Measurements from ENCODE around the gene PDS5A.
"Not testable (repeated sequence)": the region's sequence is repeated elsewhere in the genome, so short reads cannot be mapped to it uniquely, and the experiment has no call there.

Gene PDS5A

DNA sequence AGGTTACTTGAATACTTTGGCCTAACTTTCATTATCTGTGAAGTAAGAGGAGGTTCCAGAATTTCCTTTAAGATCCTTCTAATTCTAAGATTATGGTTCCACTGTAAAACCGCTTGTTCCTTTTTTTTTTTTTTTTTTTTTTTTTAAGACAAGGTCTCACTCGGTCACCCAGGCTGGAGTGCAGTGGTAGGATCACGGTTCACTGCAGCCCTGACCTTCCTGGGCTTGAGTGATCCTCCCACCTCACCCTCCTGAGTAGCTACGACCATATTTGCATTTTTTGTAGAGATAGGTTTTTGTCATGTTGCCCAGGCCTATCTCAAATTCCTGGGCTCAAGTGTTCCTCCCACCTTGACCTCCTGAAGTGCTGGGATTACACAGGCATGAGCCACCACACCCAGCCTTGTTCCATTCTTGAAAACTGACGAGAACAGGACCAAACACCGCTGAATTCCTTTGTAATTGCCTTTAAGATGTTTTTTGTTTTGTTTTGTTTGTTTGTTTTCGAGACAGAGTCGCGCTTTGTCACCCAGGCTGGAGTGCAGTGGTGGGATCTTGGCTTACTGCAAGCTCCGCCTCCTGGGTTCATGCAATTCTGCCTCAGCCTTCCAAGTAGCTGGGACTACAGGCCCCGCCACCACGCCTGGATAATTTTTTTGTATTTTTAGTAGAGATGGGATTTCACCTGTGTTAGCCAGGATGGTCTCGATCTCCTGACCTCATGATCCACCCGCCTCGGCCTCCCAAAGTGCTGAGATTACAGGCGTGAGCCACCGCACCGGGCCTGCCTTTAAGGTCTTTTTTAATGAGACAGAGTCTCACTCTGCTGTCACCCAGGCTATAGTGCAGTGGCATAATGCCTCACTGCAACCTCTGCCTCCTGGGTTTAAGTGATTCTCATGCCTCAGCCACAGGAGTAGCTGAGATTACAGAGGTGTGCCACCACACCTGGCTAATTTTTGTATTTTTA, 6.8 kb downstream of the PDS5A start:
- DNase-seq (ENCODE audit: low spot score): no peak

DNA sequence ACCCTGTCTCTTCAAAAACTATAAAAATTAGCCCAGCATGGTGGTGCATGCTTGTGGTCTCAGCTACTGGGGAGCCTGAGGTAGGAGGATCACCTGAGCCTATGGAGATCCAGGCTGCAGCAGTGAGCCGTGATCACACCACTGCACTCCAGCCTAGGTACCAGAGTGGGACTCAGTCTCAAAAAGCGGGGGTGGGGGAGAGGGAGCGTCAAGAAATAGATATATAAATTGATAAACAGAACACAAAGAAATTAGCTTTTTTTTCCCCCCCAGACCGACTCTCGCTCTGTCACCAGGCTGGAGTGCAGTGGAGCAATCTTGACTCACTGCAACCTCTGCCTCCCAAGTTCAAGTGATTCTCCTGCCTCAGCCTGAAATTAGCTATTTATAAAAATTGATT, 14.1 kb downstream of the PDS5A start:
- DNase-seq (ENCODE audit: low spot score): no peak

DNA sequence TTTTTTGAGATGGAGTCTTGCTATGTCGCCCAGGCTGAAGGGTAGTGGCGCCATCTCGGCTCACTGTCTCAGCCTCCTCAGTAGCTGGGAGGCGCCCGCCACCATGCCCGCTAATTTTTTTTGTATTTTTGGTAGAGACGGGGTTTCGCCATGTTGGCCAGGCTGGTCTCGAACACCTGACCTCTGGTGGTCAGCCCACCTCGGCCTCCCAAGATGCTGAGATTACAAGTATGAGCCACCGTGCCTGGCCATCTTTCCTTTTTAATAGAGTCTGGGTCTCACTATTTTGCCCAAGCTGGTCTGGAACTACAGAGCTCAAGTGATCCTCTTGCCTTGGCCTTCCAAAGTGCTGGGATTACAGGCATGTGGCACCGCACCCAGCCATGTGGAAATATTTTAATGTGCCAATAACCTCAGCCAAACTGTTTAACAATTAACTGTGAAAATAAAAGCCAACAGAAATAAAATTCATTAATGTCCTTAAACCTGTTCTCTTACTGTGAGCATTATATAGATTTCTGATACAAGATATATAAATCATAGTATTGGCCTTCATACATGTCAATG, 16.3 kb downstream of the PDS5A start:
- no peak for DNase-seq (ENCODE audit: low spot score)

DNA sequence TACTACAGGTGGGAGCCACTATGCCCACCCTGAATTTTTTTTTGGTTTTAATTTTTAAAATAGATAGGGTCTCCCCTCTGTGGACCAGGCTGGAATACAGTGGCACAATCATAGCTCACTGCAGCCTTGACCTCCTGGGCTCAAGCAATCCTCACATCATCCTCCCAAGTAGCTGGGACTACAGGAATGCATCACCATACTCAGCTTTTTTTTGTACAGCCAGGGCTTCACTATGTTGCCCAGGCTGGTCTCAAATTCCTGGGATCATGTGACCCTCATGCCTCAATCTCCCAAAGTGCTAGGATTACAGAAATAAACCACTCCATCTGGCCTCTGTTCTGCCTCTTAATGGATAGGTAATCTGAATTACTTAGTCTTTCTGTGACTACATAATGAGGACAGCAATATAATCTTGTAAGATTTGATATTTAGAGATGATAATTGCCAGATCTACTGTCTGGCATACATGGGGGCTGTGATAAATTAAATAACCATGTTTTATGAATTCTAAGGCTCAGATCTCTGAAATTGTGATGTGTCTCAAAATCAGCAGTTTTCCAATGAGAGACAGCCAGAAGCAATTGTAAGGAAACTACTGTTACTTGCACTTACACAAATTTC, 26.7 kb downstream of the PDS5A start:
- no peak for DNase-seq (ENCODE audit: low spot score)

DNA sequence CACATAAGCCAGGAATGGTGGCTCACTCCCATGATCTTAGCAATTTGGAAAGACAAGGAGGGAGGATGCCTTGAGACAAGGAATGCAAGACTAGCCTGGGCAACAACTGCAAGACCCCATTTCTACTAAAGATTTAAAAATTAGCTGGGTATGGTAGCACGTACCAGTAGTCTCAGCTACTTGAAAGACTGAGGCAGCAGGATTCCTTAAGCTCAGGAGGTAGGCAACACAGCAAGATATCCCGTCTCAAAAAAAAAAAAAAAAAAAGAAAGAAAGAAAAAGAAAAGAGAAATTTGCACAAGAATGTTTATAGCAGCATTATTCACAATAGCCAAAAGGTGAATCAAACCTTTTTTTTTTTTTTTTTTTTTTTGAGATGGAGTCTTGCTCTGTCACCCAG, 29.7 kb downstream of the PDS5A start:
- DNase-seq (ENCODE audit: low spot score): no peak

DNA sequence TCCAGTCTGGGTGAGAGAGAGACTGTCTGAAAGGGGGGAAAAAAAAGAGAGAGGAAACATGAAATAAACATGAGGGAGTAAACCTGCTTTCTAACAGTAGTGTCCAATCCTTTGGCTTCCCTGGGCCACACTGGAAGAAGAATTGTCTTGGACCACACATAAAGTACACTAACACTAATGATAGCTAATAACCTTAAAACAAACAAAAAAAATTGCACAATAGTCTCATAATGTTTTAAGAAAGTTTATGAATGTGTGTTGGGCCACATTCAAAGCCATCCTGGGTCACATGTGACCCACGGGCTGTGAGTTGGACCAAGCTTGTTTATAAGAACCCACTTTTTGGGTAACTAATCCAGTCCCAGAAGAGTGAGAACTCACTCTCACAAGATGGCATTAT, 30.3 kb downstream of the PDS5A start:
- DNase-seq (ENCODE audit: low spot score): no peak

DNA sequence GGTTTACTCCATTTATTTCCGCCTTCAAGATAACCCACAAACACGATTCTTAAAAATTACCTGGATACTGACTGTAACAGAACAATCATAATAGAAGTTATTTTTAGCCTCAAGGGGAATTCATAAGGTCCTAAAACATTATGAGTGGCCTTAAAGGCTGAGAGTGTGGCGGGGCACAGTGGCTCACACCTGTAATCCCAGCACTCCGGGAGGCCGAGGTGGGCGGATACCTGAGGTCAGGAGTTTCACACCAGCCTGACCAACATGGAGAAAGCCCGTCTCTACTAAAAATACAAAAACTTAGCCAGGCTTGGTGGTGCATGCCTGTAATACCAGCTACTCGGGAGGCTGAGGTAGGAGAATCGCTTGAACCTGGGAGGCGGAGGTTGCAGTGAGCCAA, 33.5 kb downstream of the PDS5A start:
- DNase-seq (ENCODE audit: low spot score): not testable (repeated sequence)

DNA sequence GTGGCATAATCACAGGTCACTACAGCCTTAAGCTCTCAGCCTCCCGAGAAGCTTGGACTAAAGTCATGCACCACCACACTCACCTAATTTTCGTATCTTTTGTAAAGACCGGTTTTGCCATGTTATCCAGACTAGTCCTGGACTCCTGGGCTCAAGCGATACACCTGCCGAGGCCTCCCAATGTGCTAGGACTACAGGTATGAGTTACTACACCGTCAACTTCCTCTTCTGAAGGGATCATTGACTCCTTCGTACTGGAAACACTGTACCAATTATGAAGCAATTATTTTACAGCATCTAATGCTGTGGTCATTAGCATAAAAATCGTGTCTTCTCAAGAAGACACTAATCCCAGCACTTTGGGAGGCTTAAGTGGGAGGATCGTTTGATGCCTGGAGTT, 35.2 kb downstream of the PDS5A start:
- DNase-seq (ENCODE audit: low spot score): no peak

DNA sequence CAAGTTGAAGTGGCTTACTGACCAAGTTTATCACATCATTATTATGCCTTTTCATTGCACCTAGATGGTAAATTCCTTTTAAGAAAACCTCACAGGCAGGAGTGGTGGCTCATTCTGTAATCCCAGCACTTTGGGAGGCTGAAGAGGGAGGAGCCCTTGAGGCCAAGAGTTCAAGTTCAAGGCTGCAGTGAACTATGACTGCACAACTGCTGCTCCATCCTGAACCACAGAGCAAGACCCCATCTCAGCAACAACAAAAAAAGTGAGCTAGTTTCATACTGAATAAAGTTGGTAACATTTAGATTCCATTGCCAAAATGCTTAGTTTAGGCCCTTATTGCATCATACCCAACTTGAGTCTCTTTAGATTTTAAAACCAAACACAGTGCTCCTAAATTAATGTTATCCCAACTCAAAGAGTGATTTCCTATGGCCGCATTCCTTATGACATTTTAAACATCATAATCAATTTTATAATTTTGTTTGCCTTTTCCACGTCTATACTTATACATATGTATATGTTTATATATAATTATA, 36.0 kb downstream of the PDS5A start:
- DNase-seq (ENCODE audit: low spot score): no peak

DNA sequence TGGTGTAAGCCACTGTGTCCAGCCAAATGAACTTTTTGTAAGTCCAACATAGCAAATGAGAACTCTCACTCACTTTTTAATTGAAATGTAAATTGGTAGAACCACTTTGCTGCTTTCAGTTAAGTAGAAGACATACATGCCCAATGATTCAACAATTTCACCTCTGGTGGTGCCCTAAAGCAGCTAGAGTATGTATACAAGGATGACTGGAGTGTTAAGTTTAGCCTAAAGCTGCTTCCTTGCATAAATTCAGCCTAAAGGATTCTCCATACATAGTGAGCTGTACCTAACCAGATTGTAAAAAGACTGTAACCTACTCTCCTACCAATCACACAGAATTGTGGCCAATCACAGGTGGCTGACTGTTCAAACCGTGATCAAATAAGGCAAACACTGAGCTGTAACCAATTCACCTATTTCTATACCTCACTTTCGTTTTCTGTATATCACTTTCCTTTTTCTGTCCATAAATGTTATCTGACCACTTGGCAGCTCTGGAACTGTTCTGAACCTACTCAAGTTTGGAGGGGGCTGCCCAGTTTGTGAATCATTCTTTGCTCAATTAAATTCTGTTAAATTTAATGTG, 39.9 kb downstream of the PDS5A start:
- DNase-seq (ENCODE audit: low spot score): no peak

DNA sequence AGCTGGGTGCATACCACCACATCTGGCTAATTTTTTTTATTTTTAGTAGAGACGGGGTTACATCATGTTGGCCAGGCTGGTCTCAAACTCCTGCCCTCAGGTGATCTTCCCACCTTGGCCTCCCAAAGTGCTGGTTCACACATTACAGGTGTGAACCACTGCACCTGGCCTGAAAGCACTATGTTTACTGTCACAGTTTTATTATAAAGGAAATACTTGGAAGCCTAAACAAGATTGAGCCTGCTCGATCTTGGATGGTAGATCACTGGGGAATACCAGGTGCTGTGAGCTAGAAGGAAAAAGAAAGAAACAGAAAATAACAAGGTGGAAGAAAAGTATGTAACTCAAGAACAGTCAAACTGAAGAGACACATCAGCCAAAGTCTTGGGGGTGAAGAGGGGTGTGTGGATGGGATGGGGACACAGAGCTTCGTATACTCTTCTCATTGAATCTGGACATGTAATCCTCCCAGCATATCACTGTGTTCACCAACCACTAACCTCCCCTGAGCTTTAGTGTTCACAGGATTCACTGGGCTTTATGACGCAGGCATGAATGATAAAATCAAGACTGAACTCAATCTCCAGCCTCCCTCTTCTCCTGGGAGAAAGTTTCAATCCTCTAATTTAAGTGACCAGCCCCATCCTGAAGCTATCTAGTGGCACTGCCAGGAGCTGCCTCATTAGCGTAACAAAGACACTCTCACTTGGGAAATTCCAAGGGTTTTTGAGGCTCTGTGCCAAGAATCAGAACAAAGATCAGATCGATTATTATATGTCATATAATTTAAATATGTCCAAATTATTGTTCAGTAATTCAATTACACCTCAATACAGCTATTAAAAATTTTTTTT, 40.9 kb downstream of the PDS5A start:
- DNase-seq (ENCODE audit: low spot score): no peak

DNA sequence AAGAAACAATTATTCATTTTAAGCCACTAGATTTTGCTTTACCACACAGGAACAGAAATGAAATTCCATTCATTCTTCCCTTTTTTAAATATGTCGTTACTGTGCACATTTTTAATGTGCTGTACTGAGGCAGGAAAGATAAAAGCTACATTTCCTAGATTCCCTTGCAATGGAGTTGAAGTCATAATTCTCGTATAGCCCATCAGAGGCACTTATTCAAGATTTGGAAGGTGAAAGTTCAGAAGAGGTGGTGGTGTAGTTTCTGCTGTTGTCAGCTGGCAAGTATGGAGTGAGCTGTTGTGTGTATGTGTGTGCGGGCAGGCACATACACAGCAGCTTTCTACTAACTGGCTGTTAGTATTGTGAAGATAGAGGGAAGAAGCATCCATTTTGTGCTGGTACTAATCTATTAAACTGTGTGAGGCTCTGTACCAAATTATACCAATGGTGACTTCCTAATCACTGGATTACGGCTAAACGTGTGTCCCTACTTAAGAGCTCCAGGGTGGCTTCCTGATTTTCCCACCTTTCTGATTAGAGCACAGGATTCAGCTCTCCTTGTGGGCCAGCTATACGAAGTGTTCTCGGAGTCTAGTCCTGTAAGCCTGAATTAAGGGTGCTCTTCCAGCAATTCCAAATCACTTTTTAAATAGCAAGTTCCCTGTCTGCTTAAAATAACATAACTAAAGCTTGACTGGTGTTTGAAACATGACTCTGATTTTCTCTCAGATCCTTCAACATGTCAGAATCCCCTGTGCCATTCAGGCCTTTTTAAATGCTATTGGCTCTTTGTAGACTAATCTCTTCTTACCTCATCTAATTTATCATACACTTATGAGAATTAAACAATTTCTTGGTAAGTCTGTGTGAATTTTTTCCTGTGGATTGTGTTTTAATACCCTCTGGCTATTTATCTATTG, 43.8 kb downstream of the PDS5A start:
- no peak for DNase-seq (ENCODE audit: low spot score)

DNA sequence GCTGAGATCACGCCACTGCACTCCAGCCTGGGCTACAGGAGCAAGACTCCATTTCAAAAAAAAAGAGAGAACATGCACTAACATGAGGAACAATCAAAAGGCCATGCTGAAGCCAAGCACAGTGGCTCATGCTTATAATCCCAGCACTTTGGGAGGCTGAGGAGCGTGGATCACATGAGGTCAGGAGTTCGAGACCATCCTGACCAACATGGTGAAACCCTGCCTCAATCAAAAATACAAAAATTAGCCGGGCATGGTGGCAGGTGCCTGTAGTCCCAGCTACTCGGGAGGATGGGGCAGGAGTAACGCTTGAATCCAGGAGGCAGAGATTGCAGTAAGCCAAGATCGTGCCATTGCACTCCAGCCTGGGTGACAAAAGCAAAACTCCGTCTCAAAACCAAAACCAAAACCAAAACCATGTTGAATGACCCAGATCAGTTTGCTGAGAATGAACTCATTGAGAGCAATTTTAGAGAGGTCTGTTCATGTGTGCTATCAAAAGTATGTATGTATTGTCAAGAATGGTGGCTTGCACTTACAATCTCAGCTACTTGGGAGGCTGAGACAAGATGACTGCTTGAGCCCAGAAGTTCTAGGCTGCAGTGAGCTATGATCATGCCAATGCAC, 44.8 kb downstream of the PDS5A start:
- DNase-seq (ENCODE audit: low spot score): peak; percentile 60

DNA sequence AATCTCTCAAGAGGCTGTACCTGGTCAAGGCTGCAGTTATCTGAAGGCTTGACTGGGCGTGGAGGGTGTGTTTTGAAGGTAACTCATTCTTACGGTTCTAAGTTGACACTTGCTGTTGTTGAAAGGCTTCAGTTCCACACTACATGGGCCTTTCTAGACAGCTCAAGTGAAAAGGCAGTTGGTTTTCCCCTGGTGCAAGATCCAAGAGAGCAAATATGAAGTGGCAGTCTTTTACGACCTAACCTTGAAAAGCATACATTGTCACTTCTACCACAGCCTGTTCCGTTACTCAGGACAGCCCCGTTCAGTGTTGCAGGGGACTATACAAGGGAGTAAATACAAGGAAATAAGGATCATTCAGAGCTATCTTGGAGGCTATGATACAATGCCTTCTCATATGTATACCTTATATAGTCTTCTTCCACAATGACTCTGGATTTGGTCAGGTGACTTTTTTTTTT, 46.2 kb downstream of the PDS5A start:
- peak; percentile 17 for DNase-seq (ENCODE audit: low spot score)

DNA sequence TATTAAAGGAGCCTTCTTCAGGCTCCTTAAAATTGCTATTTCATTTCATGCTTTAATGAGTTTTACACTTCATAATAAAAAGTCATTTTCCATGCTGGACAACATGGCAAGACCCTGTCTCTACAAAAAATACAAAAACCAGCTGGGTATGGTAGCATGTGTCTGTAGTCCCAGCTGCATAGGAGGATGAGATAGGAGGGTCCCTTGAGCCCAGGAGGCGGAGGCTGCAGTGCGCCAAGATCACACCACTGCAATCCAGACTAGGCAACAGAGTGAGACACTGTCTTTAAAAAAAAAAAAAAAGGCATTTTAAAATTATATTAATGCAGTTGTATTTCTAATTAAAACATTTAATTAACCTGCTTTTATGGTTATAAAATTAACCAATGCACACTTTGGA, 49.2 kb downstream of the PDS5A start:
- no peak for DNase-seq (ENCODE audit: low spot score)

DNA sequence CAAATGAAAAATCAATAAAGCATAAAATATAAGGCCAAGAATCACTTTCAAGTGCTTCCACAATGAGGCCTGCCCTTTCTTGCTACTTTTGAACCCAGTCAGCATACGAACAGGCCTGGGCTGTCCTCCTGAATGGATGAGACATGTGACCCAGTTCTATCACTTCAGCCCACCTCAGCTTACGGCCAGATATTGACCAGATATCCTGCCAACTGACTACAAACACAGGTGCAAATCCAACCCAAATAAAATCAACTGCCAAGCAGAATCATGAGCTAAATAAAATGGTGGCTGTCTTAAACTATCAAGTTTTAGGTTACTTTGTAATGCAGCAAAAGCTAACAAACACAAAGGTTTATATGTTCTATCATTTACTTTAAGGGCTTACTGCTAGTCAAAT, 53.7 kb downstream of the PDS5A start:
- DNase-seq (ENCODE audit: low spot score): no peak

DNA sequence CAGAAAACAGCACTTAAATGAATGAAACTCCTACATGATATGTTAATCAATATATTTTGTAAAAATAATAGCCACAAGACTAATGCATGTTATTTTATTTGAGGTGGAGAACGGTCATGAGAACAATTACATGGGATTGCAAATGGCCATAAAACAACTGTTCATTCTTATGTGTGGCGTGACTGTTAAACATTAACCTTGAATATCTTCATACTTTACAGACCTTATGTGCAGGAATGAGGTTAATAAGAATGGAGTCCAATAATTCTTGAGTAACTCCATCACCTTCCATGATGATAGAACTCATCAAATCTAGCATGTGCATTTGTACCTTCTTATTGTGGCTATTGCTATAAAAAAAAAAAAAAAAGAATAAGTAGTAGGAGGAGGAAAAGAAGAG, 55.3 kb downstream of the PDS5A start:
- no peak for DNase-seq (ENCODE audit: low spot score)

DNA sequence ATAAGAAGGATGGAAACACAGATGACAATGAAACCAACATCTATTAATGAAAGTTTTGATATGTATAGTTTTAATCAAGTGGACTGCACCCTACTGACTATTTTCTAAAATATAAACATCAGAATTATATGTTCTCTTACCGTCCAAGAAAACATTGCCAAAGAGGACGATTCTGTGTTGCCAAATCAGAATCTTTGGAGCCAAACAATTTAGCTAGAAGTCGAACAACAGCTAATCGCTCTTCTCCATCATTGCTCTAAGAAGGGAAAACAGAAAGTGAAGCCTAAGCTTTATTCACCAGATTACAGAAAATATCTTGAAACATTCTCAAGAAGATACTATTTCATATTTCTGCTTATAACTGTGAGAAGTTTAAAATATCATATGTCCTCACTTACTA, 64.2 kb downstream of the PDS5A start:
- no peak for DNase-seq (ENCODE audit: low spot score)

DNA sequence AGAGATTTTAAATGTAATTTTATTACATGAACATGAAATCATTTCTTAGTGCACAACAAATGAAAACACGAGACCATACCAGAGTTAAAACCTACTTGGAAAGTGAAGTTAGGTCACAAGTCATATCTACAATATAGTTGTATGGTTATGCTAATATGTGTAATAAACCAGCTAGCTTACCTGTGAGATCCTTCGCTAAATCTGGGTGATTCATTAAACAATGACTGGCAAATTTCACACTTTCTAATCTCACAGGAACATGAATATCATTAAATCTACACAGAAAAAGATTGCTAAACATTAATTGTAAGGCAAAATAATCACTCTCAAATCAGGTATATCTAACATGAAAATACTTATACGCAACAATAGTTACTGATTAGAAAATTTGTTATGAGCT, 67.6 kb downstream of the PDS5A start:
- no peak for DNase-seq (ENCODE audit: low spot score)

DNA sequence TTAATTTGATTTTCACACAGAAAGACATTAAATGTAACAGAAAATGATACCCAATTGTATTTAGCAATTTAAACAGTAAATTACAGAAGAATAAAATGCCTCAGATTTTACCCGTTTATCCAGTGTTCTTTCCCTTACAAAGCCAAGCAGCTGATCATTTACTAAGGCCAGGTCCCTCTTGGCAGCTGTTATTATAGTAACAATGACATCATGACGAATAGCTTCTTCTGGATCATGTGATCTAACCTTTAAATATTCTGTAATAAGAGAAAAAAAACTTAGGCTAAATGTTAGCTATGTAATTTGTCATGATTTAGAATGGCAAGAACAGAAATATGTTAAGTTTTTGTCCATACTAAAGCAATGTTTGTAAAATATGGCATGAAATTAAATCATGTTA, 69.4 kb downstream of the PDS5A start:
- DNase-seq (ENCODE audit: low spot score): no peak

All from activated CD4-positive, alpha-beta T cell treated with anti-CD3 and anti-CD28 coated beads, Interleukin-2, Interleukin-4, amounts not matched to agents 100 ng/mL and 50 ng/mL, durations not matched to agents 16 hours and 8 hours (primary cell).